HG03457 (cell line): Measurements from ENCODE around the gene SOX3.

Experiments
- ATAC-seq: cut with Tn5 transposase; IDR thresholded peaks from one replicate; pipeline ENCODE4 v1.9.1; 2021; ENCODE audit warnings: moderate number of reproducible peaks; ENCODE audit not compliant: unreplicated experiment

The SOX3 gene

DNA sequence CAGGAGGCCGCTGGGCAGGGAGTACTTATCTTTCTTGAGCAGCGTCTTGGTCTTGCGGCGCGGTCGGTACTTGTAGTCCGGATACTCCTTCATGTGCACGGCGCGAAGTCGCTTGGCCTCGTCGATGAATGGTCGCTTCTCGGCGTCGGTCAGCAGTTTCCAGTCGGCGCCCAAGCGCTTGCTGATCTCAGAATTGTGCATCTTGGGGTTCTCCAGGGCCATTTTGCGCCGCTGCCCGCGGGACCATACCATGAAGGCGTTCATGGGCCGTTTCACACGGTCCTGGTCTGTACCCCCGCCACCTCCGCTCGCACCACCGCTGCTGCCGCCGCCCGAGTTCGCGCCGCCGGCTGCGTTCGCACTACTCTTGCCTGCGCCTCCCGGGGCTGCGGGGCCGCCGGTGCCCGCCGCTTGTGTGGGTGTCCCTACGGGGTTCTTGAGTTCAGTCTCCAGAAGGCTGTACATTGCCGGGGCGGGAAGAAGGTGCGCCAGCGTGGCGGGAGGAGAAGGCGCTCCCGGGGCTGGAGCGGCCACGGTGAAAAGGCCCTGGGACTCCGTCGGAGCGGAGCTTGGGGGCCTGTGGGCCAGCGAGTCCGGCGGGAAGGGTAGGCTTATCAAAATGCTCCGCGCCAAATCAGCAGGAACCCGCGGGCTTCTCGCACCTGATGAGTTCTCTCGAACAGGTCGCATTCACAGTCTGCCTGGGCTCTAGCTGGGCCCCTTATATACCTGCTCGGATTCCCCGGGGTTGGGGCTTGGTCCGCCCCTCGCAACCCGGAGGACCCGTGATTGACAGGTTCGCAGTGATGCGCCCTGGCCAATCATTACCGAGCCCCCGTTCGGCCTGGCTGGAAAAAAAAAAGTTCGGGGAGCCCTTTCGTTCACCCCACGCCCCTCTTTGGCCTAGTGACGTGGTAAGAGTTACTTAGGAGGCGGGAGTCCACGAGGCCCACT, at the start of gene SOX3:
SOX3 (minus strand) TSS at position 699 of the 954 bp plus-strand sequence; CDS start at position 690, 9 bp downstream.
- ATAC-seq, result no peak

DNA sequence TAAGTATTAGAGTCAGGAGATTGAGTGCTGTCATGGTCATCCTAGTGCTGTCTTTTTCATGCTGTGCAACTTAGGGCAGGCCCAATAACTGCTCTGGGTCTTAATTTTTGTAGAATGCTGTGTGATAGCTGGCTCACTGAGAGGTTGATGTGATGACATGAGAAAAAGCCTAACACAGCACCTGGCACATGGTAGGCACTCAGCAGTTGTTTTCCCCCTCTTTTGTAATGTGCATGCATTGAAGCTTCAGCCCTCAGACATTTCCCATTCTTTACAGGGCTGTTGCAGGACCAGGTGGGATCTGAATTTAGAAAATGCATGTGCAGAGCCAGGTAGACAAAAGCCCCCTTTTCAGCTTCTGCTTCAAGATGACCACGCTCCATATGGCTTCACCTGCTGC, 44.1 kb upstream of the SOX3 start:
- no peak for ATAC-seq

DNA sequence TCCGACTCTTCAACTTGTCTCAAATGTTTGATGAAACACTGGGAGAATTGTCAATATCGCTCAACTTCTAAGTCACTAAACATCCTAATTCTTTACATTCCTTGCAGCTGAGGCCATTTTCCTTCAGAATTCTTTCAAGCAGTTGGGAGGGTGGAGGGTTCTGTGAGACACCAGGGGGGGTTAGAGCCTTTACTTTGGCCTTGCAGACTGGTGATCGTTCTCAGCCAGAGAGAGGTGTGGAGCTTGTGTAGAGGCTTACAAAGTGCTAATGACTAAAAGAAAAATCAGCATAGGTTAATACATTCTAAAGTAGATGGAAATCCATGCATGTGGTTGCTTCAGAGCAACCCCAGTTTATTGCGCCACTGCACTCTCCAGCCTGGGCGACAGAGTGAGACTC, 21.3 kb upstream of the SOX3 start:
- ATAC-seq, result no peak

DNA sequence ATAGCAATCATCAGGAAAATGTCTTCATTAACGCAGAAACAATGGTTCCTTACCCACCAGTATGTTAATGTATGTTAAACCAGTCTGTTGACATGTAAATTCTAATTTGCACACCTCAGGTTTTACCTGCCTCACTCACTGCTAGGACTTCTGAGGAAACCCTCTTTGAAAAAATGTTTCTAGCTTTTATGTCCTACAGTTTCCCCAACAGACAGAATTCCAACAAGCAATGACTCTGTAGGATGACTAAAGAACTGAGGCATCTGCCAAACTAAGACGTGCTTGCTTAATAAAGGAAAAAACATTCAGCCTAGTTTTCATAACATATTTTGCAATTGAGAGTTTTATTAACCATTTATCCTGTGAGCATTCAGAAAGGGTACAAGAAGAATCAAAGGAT, 20.6 kb upstream of the SOX3 start:
- ATAC-seq, result no peak

DNA sequence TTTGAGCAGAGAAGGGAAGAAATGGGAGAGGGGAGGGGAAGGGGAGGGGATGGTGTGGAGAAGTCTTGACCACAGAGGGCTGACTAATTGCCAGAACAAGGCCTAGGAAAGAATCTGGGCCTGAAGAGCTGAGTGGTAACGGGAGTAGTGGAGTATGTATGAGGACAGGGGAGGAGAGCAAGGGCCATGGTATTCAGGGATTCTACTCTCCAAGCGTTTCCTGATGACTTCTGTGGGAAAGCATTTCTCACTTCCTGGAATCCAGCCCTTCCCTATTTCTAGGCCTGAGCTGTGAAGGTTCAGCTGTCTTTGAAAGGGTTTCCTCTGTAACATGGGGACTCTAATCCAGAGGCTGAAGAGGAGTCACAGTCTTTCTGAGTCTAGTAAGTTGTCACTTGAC, 19.7 kb upstream of the SOX3 start:
- ATAC-seq, result no peak

DNA sequence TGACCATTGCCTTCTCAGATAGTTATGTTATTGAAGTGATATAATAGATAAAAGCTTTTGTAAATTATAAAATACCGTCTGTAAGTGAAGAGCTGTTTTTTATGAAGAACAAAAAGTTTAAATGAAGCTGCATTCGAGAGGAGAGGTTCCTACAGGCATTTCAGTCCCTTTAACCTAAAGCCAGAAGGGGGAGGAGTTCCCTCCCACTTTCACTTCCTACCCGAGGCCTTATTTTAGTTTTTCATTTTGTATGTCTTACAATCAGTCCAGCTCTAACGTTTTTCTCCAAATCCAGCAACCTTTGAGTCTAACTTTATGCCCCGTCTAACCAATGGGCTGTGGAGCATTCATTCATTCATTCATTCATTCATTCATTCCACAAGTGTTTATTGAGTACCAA, 16.5 kb upstream of the SOX3 start:
- no peak for ATAC-seq

DNA sequence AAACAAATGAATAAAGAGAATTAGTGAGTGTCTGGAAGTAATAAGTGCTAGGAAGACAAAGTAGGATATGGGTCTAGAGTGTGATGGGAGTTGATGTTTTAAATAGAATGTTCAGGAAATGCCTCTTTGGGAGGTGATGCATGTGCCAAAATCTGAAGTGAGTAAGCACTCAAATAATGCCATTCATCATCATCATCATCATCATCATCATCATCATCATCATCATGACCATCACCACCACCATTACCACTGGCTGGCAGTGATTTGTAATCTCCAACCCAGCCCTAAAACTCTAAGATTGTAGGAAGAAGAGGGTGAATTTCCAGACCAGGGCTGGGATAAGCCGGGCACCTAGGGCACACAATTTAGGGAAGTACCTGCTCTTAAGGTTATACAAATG, 9.7 kb upstream of the SOX3 start:
- no peak for ATAC-seq

DNA sequence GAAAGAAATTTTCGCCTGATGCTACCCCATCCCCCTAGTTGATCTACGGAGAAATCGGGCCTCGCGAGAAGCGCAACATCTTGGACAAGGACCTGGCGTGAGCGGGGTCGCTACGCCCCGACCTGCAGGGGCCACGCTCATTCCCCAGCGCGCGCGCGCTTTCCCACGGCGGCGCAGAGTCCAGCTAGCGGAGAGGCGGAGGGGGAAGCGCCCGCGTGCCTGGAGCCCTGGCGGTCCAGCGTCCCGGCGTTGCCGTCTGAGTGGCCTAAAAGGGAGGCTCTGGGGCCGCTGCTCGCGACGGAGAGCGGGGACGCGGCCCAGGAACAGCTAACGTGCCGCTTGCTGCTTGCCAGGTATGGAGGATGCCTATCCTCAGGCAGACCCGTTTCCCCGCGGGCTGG, 6.0 kb upstream of the SOX3 start:
- no peak for ATAC-seq

DNA sequence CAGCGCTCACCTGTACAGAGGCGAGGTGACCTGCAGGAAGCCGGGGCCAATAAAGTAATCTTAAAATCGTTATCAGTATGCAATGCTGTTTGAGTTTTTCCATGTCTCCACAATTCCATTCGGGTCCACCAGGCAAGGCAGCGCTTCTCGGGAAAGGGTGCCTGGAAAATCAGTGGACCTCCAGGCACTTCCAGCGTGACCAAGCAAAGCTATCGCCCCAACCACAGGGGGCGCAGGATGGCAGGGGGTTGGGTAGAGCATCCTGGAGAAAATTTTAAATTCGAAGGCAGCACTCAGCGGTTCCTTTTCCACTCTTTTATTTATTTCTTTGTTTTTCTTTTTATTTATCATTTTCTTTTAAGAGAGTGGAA, 5.4 kb upstream of the SOX3 start:
- ATAC-seq, result no peak

DNA sequence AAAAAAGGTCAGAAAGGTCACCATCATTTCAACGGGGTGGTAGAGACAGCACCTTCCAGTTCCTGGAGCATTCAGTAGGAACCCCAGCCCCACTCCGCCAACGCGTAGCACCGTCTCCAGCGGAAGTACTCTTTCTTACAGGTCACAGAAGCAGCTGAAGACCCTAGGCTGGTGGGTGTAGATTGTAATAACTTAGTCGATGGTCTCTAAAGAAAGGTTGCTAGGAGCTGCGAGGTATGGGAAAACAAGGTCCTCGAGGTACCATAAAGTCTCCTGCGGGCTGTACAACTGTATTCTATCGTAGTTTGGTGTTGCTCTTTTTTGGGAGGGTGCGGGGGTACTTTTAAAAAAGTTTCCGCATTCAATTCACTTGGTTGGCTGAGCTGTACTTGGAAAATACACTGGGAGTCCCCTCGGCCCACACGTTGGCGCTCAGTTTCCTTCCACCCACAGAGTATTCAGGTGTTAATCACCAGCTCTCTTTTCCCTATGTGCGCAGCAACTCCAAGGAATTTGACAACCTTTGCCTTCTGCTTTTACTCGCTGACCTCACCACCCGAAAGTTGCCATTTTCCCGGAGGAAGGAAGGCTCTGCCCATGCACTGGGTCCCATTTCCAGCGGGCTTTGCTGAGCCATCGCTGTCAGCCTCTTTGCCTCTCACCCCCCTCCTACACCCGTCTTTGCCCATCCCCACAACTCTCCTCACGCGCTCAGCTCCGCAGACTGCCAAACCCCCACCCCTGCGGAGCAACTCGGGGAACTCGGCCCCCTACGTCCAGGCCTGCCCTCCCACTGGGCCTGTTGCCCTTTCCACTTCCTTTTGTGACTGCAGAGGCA, 4.8 kb upstream of the SOX3 start:
- ATAC-seq, result no peak

DNA sequence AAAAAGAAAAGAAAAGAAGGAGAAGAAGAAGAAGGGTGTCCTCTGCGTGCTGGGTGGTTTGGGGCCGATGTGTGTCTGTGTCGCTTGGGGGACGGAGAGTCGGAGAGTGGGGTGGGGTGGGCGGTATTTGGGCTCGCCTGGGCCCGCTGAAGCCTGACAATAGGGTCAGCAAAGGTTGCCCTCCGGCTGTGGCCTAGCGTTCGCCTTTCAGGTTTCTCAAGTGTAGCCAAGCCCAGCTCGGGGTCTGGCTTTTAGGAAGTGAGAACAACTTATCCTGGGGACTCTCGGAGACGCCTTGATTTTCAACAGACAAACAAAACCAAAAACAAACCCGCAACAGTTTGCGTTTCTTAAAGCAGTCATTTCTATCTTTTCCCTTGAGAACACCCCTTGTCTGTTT, 4.1 kb upstream of the SOX3 start:
- no peak for ATAC-seq

DNA sequence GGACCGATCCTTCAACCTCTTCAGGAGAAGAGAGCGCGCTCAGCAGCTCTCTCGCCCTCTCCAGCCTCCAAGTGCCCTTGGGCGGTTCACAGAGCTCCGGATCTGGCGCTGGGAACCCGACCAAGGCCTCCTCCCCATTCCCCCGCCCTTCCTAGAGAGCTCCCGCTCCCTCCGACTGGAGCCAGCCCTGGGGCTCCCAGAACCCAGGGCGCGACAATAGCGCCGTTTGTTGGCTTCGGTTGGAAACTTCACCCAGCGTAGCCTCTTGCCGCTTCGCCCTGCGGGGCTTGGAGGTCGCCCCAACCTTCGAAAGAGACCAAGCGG, 3.1 kb upstream of the SOX3 start:
- ATAC-seq, result no peak

DNA sequence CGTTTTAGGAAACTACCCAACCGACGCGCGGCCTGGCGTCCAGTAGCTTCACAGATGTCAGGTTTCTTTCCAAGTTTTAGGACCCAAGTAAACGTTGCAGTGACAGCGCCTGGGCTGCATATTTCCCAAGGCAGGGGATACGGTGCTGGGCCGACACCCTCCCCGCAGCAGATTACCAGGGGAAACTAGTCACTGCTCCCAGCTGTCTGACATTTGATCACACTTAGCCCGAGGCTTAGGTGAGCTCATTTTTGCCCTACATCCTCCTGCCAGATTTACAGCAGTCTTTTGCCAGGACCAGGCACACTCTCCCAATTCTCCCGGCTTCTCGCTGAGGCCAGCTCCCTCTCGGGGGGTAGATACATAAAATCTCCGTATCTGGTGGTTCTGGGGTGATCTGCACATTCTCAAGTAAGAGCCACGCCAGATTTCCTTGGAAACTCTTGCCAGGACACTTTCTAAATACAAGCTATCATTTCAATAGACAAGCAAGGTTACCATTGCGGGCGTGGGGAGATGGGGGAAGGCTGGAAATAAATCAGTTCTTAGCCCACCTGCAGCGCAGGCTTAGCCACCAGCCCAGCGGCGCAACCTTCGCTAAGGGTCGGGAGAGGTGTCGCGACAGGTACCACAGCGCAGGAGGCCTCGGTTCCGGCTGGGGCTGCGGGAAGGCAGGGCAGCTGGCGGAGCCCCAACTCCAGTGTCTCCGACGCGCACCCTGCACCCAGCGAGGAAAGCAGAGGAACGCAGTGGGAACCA, 2.5 kb upstream of the SOX3 start:
- no peak for ATAC-seq

DNA sequence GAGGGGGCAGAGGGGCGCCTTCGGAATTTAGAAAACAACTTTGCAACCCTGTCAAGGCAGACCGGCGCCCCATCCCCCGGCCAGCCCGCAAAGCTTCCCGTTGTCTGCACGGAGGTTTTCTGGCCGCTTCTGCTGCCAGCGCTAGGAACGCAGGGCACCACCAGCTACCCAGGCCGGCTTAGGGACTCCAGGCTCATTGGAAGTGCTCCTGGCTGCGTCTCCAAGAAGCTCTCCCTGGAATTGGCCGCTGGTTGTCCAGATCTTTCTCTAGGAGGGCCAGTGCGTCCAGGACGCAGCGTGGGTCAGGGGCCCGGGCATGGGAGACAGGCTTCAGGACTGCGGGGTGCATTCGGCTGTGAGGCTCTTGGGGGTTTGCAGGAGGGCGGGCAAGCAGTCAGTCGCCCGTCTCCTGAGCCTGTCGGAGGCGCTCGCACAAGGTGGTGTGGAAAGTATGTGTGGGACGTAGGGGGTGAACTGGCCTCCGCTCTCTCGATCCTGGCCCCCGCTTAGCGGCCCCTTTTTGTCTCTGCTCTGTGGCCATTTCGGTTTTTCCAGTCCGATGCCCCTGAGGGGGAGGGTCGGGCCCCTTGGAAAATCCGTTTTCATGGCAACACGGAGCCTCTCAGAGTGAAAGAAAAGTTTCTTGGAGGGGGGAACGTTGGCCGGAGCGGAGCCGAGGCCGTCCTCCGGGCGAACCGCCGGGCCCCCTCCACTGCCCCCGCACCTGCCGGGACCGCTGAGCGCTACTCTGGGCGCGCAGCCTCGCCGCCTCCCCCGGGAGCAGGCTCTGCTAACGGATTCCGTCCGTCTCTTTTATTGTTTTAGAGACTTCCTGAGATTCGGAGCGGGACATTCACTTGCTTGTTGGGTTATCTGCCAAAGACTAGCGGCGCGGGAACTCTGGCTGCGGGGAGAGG, 810 bp upstream of the SOX3 start:
- ATAC-seq, result no peak

DNA sequence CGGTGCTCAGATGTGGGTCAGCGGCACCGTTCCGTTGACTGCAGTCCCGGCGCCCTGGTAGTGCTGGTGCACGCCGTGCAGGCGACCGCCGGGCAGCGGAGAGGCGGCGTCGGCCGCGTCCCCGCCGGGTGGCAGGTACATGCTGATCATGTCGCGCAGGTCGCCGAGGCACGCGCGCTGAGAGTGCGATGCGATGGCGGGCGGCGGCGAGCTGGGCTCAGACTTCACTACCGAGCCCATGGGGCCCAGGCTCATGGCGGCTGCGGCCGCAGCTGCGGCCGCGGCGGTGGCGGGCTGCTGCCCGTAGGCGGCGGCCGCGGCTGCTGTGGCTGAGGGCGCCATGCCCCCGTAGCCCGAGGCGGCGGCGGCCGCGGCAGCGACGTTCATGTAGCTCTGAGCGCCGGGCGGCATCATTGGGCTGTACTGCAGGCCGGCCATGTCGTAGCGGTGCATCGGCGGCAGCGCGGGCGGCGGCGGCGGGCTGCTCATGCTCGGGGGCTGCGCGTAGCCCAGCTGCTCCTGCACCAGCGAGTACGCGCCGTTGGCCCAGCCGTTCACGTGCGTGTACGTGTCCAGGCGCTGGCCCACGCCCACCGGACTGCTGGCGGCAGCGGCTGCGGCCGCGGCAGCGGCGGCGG, 1.0 kb downstream of the SOX3 start:
- no peak for ATAC-seq

DNA sequence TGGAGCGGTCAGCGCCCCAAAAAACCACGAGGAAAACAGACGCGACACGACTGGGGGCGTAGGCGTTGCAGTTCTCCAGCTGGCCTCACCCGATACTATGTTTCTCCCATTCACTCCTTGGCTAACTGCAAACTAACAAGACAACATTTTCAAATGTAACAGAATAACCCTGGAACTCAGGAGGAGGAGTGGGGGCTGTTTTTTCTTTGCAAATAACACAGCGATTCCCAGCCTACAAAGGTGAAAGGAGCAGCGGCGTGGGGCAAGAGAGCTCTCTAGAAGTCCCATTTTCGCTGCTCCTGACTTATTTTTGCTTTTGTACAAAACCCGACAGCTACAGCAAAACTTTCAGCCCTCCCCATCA, 1.6 kb downstream of the SOX3 start:
- ATAC-seq, result no peak

DNA sequence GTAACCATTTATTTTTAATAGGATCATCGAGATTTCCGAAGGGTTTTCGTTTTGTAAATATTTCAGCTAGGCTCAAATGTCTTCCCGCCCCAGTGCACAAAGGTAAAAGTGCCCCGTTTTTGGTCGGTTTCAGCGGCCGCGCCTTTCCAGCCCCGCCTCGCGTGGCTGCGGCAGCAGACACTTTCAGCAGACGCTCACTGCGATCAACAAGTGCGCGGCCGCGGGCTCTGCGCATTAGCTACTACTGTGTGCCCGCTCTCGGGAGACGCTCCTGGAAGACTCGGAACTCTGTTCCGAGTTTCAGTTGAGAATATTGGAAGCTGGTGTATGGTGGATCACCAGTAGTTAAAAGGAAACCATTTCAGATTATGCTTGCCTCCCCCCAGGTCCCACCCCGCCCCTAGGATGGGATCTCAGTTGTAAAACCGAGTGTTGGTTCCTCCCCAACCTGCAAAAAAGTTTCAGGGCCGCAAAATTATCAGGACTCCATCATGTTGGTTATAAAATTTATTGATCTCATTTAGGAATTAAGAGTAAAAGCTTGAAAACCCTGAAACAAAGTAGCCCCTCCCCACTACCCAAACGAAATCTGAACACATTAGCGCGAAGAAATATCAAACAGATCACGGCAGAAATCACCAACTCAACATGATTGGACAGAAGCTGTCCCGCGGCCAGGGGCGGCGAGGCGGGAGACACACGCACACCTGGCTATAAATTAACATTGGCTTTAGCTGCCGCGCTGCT, 2.2 kb downstream of the SOX3 start:
- no peak for ATAC-seq

DNA sequence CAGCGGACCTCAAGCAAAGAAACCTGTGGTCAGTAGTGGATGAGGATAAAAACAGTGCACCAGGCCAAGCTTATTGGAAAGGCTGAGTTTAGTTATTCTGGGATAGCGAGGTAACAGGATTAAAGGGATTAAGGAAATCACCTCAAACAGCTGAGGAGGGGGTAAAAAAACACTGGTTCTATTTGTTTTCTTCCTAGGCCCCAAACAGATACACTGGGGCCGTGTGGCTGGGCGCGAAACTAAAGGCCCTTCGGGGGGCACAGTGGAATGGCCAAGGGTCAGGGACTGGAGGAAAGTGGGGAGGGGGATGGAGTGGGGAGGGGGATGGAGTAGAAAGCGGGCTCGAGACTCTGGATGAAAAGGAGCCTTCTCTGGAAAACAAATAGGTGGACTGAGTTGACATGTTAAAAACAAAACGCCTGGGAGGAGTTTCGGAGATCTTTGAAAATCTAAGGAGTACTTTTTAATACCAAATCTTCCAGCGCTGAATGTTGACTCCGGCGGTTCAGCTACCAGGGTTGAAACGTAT, 2.9 kb downstream of the SOX3 start:
- no peak for ATAC-seq

DNA sequence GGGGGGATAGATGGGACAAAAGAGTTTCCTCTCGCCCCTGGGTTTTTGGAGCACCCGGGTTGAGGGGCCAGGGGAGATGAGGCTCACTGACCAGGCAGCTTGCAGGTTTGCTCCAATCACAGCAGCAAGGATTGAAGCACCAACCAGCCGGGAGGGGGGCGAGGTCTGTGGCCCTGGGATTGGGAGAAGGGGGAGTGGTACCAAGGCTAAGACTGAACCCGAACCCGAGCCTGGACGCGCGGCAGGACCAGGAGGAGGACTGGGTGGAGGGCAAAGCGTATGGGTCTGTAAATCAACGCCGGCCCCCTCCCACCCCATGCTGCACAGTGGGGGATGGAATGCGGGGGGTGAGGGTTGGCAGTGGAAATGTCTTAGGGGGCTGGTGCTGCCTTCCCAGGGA, 3.5 kb downstream of the SOX3 start:
- no peak for ATAC-seq
